Lung (tissue), 10 donors: Measurements from ENCODE around the gene OR2T1. TPM values are rescaled to one million over a fixed set of nuclear protein-coding genes. Genes with fewer than 3 reads are reported as not detected.
"Not testable (repeated sequence)": the region's sequence is repeated elsewhere in the genome, so short reads cannot be mapped to it uniquely, and the experiment has no call there.

ENCODE experiments used
- ATAC-seq: fragments of 200-7000 bp; cut with Tn5 transposase; one replicate; pipeline ENCODE4 v1.9.1; 2020; ENCODE audit warnings: moderate number of reproducible peaks; ENCODE audit not compliant: insufficient read depth, low FRiP score
- DNase-seq, 3 donors: peaks; one replicate each; pipeline ENCODE4 v3.0.0-alpha.2; 2013 to 2017
- H3K27ac ChIP-seq, 2 donors: one replicate each; pipeline ENCODE4 v1.5.1; 2013; ENCODE audit warnings: mild to moderate bottlenecking in 2 of 2, moderate library complexity in 2 of 2, control low read depth in 1 of 2, inconsistent platforms in 1 of 2, low read depth in 1 of 2, low read length in 1 of 2
- H3K27me3 ChIP-seq, 3 donors: one replicate each; pipeline ENCODE4 v1.5.1; 2013; ENCODE audit warnings: low read length in 2 of 3; ENCODE audit not compliant: control insufficient read depth in 3 of 3, insufficient read depth in 3 of 3
- H3K36me3 ChIP-seq, 4 donors: one replicate each; pipeline ENCODE4 v1.5.1; 2013; ENCODE audit warnings: low read length in 4 of 4, mild to moderate bottlenecking in 1 of 4, moderate library complexity in 1 of 4; ENCODE audit not compliant: control insufficient read depth in 4 of 4, insufficient read depth in 4 of 4
- H3K4me1 ChIP-seq, 5 donors: one replicate each; pipeline ENCODE4 v1.5.1; 2013; ENCODE audit warnings: low read length in 5 of 5, mild to moderate bottlenecking in 2 of 5, moderate library complexity in 1 of 5; ENCODE audit not compliant: control insufficient read depth in 5 of 5, insufficient read depth in 5 of 5
- H3K4me3 ChIP-seq: one replicate; pipeline ENCODE4 v1.5.1; 2013; ENCODE audit warnings: mild to moderate bottlenecking, control low read depth, moderate library complexity
- H3K9ac ChIP-seq, 2 donors: one replicate each; pipeline ENCODE4 v1.5.1; 2013; ENCODE audit warnings: low read length in 2 of 2, control low read depth in 1 of 2; ENCODE audit not compliant: insufficient read depth in 1 of 2
- H3K9me3 ChIP-seq, 4 donors: one replicate each; pipeline ENCODE4 v1.5.1; 2013; ENCODE audit warnings: low read length in 3 of 4, mild to moderate bottlenecking in 1 of 4, moderate library complexity in 1 of 4; ENCODE audit not compliant: control insufficient read depth in 4 of 4, insufficient read depth in 3 of 4
- WGBS, 2 donors: extraction: QIAGEN DNeasy Blood & Tissue Kit; methylation state at CpG; one replicate each; pipeline ENCODE4 v1.1.7; 2013; 5-methylcytosine and 5-hydroxymethylcytosine counted together
- polyA plus RNA-seq, 2 donors: library from polyadenylated mRNA; stranded (reverse); fragments of 200-250 nt; gene quantifications; one replicate each; pipeline ENCODE4 v1.2.1, GENCODE V29; 2013
- total RNA-seq, 2 donors: library from RNA; depleted of rRNA in 1 of 2; stranded (reverse); fragments of >200 nt in 1 of 2; gene quantifications; one replicate each; pipeline ENCODE4 v1.2.1, GENCODE V29; 2014 to 2021
- donor health status: Bipolar disorder and iron deficiency.
- donor health status: healthy.
- donor health status: DM: yes; HTN: yes; CAD: no.

The OR2T1 gene
- total and polyA plus RNA-seq, 4 donors: not detected

- not testable (repeated sequence) for DNase-seq, H3K9me3 ChIP-seq, H3K27me3 ChIP-seq, H3K9ac ChIP-seq, H3K4me3 ChIP-seq, ATAC-seq, H3K4me1 ChIP-seq, H3K36me3 ChIP-seq, H3K27ac ChIP-seq
- WGBS, 2 donors: 83 to 88% methylated on average over 5 of the region's 6 CpGs
These were observed 47.1 kb downstream of the OR2T1 start for GRCh38 chr1:248449821-248450465.

DNA sequence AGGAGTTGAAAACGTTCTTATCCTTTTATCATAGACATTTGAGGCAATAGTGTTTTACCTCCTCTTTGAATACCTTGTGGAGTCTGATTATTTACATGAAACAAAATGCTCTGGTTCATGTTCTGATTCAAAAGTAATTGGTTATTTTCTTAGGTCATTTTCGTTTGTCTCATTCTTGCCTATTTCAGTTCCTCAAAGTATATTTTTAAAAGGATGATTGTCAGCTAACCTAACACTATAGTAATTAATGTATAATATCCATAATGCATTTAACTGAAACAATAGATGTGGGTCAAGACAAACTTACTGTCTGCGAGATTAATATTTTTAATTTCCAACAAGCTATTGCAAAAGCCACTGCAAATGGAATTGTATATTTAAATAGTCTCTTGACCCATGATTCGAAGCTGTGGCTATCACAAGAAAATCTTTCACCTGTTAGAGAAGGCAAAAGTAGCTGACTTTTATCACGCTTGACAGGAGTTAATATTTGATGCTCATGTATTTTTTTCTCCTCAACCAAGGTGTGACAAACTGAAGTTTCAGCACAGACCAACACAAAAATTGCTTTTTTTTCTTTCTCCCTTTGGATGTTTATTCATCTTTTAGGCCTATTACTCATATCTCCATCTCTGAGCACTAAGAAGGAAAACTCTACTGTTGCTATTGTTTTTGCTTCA, 47.8 kb downstream of the OR2T1 start:
- not testable (repeated sequence) for H3K9ac ChIP-seq, H3K36me3 ChIP-seq, H3K9me3 ChIP-seq, H3K27me3 ChIP-seq, DNase-seq, H3K4me3 ChIP-seq, ATAC-seq, H3K4me1 ChIP-seq, H3K27ac ChIP-seq
- 45 to 68% methylated on average over 2 of the region's 5 CpGs for WGBS, 2 donors

- H3K4me1 ChIP-seq, ATAC-seq, H3K9ac ChIP-seq, H3K36me3 ChIP-seq, H3K27ac ChIP-seq, H3K9me3 ChIP-seq, DNase-seq, H3K4me3 ChIP-seq, H3K27me3 ChIP-seq: not testable (repeated sequence)
- WGBS, 2 donors: 85 to 93% methylated on average over 7 of the region's 7 CpGs
These were observed 50.8 kb downstream of the OR2T1 start for GRCh38 chr1:248453619-248454018.

- not testable (repeated sequence) for DNase-seq, H3K4me3 ChIP-seq, H3K9ac ChIP-seq, H3K27ac ChIP-seq, H3K36me3 ChIP-seq, ATAC-seq, H3K9me3 ChIP-seq, H3K4me1 ChIP-seq, H3K27me3 ChIP-seq
- 44 to 78% methylated on average over 1 of the region's 4 CpGs for WGBS, 2 donors
These were observed 52.2 kb downstream of the OR2T1 start for GRCh38 chr1:248455045-248455444.

- not testable (repeated sequence) for ATAC-seq, DNase-seq, H3K9ac ChIP-seq, H3K4me3 ChIP-seq, H3K27me3 ChIP-seq, H3K9me3 ChIP-seq, H3K27ac ChIP-seq, H3K36me3 ChIP-seq, H3K4me1 ChIP-seq
- no CpG with 5 or more reads among the region's 2 CpGs for WGBS, 2 donors
These were observed 53.8 kb downstream of the OR2T1 start for GRCh38 chr1:248456635-248457034.

Other genes starting within 250 kb of the OR2T1 start
- not detected for gene OR2M2, start 228.2 kb upstream of the OR2T1 start, total RNA-seq
- gene OR2M2, start 228.2 kb upstream of the OR2T1 start, polyA plus RNA-seq: not detected
- not detected for gene OR2M3, start 205.8 kb upstream of the OR2T1 start, total RNA-seq
- gene OR2M3, start 205.8 kb upstream of the OR2T1 start, polyA plus RNA-seq: not detected
- gene OR2M4, start 171.6 kb upstream of the OR2T1 start, total RNA-seq: not detected
- gene OR2M4, start 171.6 kb upstream of the OR2T1 start, polyA plus RNA-seq: not detected
- not detected for gene OR2T33, start 125.1 kb upstream of the OR2T1 start, total RNA-seq
- not detected for gene OR2T33, start 125.1 kb upstream of the OR2T1 start, polyA plus RNA-seq
- gene OR2T12, start 99.6 kb upstream of the OR2T1 start, total RNA-seq: not detected
- gene OR2T12, start 99.6 kb upstream of the OR2T1 start, polyA plus RNA-seq: not detected
- gene OR2M7, start 78.5 kb upstream of the OR2T1 start, total RNA-seq: not detected
- gene OR2M7, start 78.5 kb upstream of the OR2T1 start, polyA plus RNA-seq: not detected
- not detected for gene OR14C36, start 54.3 kb upstream of the OR2T1 start, total RNA-seq
- not detected for gene OR14C36, start 54.3 kb upstream of the OR2T1 start, polyA plus RNA-seq
- not detected for gene OR2T4, start 41.4 kb upstream of the OR2T1 start, total RNA-seq
- gene OR2T4, start 41.4 kb upstream of the OR2T1 start, polyA plus RNA-seq: not detected
- gene OR2T6, start 27.3 kb upstream of the OR2T1 start, total RNA-seq: not detected
- gene OR2T6, start 27.3 kb upstream of the OR2T1 start, polyA plus RNA-seq: not detected
- not detected for gene OR2T2, start 42.6 kb downstream of the OR2T1 start, total RNA-seq
- not detected for gene OR2T2, start 42.6 kb downstream of the OR2T1 start, polyA plus RNA-seq
- gene OR2T3, start 70.3 kb downstream of the OR2T1 start, total RNA-seq: not detected
- gene OR2T3, start 70.3 kb downstream of the OR2T1 start, polyA plus RNA-seq: not detected
- gene OR2T5, start 85.5 kb downstream of the OR2T1 start, total RNA-seq: not detected
- not detected for gene OR2T5, start 85.5 kb downstream of the OR2T1 start, polyA plus RNA-seq
- not detected for gene OR2G6, start 105.0 kb downstream of the OR2T1 start, total RNA-seq
- not detected for gene OR2G6, start 105.0 kb downstream of the OR2T1 start, polyA plus RNA-seq
- not detected for gene OR2T29, start 159.7 kb downstream of the OR2T1 start, total RNA-seq
- not detected for gene OR2T29, start 159.7 kb downstream of the OR2T1 start, polyA plus RNA-seq
- not detected for gene OR2T34, start 171.7 kb downstream of the OR2T1 start, total RNA-seq
- not detected for gene OR2T34, start 171.7 kb downstream of the OR2T1 start, polyA plus RNA-seq
- not detected for gene OR2T10, start 194.7 kb downstream of the OR2T1 start, total RNA-seq
- gene OR2T10, start 194.7 kb downstream of the OR2T1 start, polyA plus RNA-seq: not detected
- not detected for gene OR2T11, start 232.0 kb downstream of the OR2T1 start, total RNA-seq
- not detected for gene OR2T11, start 232.0 kb downstream of the OR2T1 start, polyA plus RNA-seq
- not detected for gene OR2T35, start 242.2 kb downstream of the OR2T1 start, total RNA-seq
- gene OR2T35, start 242.2 kb downstream of the OR2T1 start, polyA plus RNA-seq: not detected